CD4-positive, alpha-beta T cell (primary cell): ENCODE measurements around the gene JCHAIN. TPM values are rescaled to one million over a fixed set of nuclear protein-coding genes. Genes with fewer than 3 reads are reported as not detected.

Source experiments
- ATAC-seq: fragments of 200-7000 bp; cut with Tn5 transposase; one replicate; pipeline ENCODE4 v1.10.0; 2022; ENCODE audit warnings: mild to moderate bottlenecking; ENCODE audit not compliant: poor library complexity
- CTCF ChIA-PET: fragments of 350-600 bp; sonication (Branson Sonifier 250); formaldehyde crosslinking; loops from one replicate; lab custom pipeline; 2021; ENCODE audit warnings: antibody characterized with exemption, inconsistent platforms; lab: Charles Lee
- POLR2A ChIA-PET: fragments of 350-600 bp; sonication (Branson Sonifier 250); formaldehyde crosslinking; loops from one replicate; lab custom pipeline; 2021; ENCODE audit warnings: antibody characterized with exemption, inconsistent platforms; lab: Charles Lee
- DNase-seq, 14 experiments: peaks; one replicate each; pipeline ENCODE4 v3.0.0-alpha.2; 2013 to 2020; ENCODE audit warnings: mixed read lengths in 2 of 14
- H3K27ac ChIP-seq, 2 donors: one replicate each; pipeline versions ENCODE4 v1.5.1 to v1.7.0; 2013; ENCODE audit warnings: low read length in 2 of 2, low read depth in 1 of 2, mild to moderate bottlenecking in 1 of 2
- H3K27me3 ChIP-seq, 2 experiments: 1 replicate in 1 of 2; 2 replicates in 1 of 2; pipeline versions ENCODE4 v1.6.1 to v1.7.0; 2013; ENCODE audit warnings: low read length in 2 of 2, control low read depth in 1 of 2, mild to moderate bottlenecking in 1 of 2, moderate library complexity in 1 of 2; ENCODE audit not compliant: insufficient read depth in 2 of 2, control insufficient read depth in 1 of 2
- H3K36me3 ChIP-seq: one replicate; pipeline ENCODE4 v1.6.1; 2013; ENCODE audit warnings: low read length, control low read depth; ENCODE audit not compliant: insufficient read depth
- H3K4me1 ChIP-seq: one replicate; pipeline ENCODE4 v1.6.1; 2013; ENCODE audit warnings: low read length, control low read depth; ENCODE audit not compliant: insufficient read depth
- H3K4me3 ChIP-seq: one replicate; pipeline ENCODE4 v1.5.1; 2013; ENCODE audit warnings: mild to moderate bottlenecking, low read length, moderate library complexity
- H3K9me3 ChIP-seq, 2 experiments: 1 replicate in 1 of 2; 2 replicates in 1 of 2; pipeline versions ENCODE4 v1.6.1 to v1.7.0; 2013; ENCODE audit warnings: low read length in 2 of 2, mild to moderate bottlenecking in 2 of 2, control low read depth in 1 of 2, moderate library complexity in 1 of 2; ENCODE audit not compliant: control insufficient read depth in 1 of 2, insufficient read depth in 1 of 2
- H3K27ac Mint-ChIP-seq: one replicate; pipeline ENCODE4 v1.8.0; 2020; ENCODE audit warnings: mixed read lengths
- H3K27me3 Mint-ChIP-seq: one replicate; pipeline ENCODE4 v1.8.0; 2021; ENCODE audit warnings: mixed read lengths
- H3K36me3 Mint-ChIP-seq: one replicate; pipeline ENCODE4 v1.8.0; 2021; ENCODE audit warnings: low read depth, mixed read lengths
- H3K4me1 Mint-ChIP-seq: one replicate; pipeline ENCODE4 v1.8.0; 2021; ENCODE audit warnings: low read depth, mixed read lengths
- H3K4me3 Mint-ChIP-seq: one replicate; pipeline ENCODE4 v1.8.0; 2020; ENCODE audit warnings: mild to moderate bottlenecking, mixed read lengths
- H3K9me3 Mint-ChIP-seq: one replicate; pipeline ENCODE4 v1.8.0; 2020; ENCODE audit warnings: mixed read lengths
- CTCF ChIP-seq: fragments of 200-600 bp; IDR thresholded peaks from one replicate; pipeline ENCODE4 v1.8.0; 2022; ENCODE audit warnings: antibody characterized with exemption, mild to moderate bottlenecking
- intact Hi-C, 2 experiments: fragments of 100-400 bp; cut with DNase I in 1 of 2; cut with micrococcal nuclease in 1 of 2; formaldehyde crosslinking; loops; one replicate each; pipeline versions ENCODE4 v1.15.1 to v1.9.0; 2023 to 2025; cut with DNase I, micrococcal nuclease
- total RNA-seq, 174 experiments: library from RNA in 2 of 174; stranded (reverse) in 2 of 174; gene quantifications; one replicate each; pipeline ENCODE4 v1.2.3 and lab custom pipeline; 2021 to 2026

JCHAIN gene
- total RNA-seq, 2 experiments from 2014 or later, result 1.0 to 2.7 TPM

- peak overlapping the region; percentile 66 for H3K4me3 ChIP-seq
- ATAC-seq, result no peak
- TF ChIP-seq CTCF, result no peak
- peaks cover 45% of the 10 kb centered on the region for H3K4me1 Mint-ChIP-seq
- H3K9me3 ChIP-seq, result no peaks in the 10 kb centered on the region
- no peak for DNase-seq
- H3K27ac Mint-ChIP-seq, result peak overlapping the region; percentile 93
- ChIA-PET CTCF (interaction anchor here (0.8 to 3.7 kb wide), 6 partner anchors 16 to 196 kb away, joined by 3 to 35 read pairs (median 8); partner anchors contain the start of genes MOB1B, RUFY3 and UTP3), POLR2A (interaction anchor here (0.7 to 6.4 kb wide), 19 partner anchors 9 to 304 kb away, joined by 3 to 166 read pairs (median 8); partner anchors contain the start of genes DCK, GRSF1, MOB1B and RUFY3)
- H3K4me3 Mint-ChIP-seq, result peak overlapping the region; percentile 88
- no peaks in the 10 kb centered on the region for H3K9me3 Mint-ChIP-seq
- H3K4me1 ChIP-seq, result peaks cover 24% of the 10 kb centered on the region
- intact Hi-C loops, result loop anchor here in 1 of 2 experiments (5.0 kb wide), 1 partner anchor 131 kb away; the partner anchor contains the start of gene GRSF1
- no peaks in the 10 kb centered on the region for H3K27me3 ChIP-seq
- peaks cover 10% of the 10 kb centered on the region for H3K36me3 Mint-ChIP-seq
- no peaks in the 10 kb centered on the region for H3K36me3 ChIP-seq
- H3K27ac ChIP-seq, result peak overlapping the region; percentile 67 to 71
- H3K27me3 Mint-ChIP-seq, result no peaks in the 10 kb centered on the region
These were observed 39.7 kb upstream of the JCHAIN start for GRCh38 chr4:70706044-70706461.

GRCh38 chr4:70705183-70706043 is 39.1 kb upstream of the JCHAIN start:
- POLR2A ChIA-PET, result interaction anchor here (0.6 to 6.4 kb wide), 22 partner anchors 8 to 320 kb away, joined by 3 to 166 read pairs (median 6); partner anchors contain the start of genes DCK, GRSF1, MOB1B and RUFY3
- Histone ChIP-seq H3K27ac (peak overlapping the region; percentile 67 to 71), H3K9me3 (no peaks in the 10 kb centered on the region), H3K4me3 (peak overlapping the region; percentile 66), H3K36me3 (no peaks in the 10 kb centered on the region), H3K4me1 (peaks cover 24% of the 10 kb centered on the region), H3K27me3 (no peaks in the 10 kb centered on the region)
- peak overlapping the region; percentile 88 for H3K4me3 Mint-ChIP-seq
- no peaks in the 10 kb centered on the region for H3K9me3 Mint-ChIP-seq
- H3K36me3 Mint-ChIP-seq, result peaks cover 10% of the 10 kb centered on the region
- H3K27ac Mint-ChIP-seq, result peak overlapping the region; percentile 93
- intact Hi-C loops, result loop anchor here (1.0 to 5.0 kb wide), 3 partner anchors 17 to 132 kb away; partner anchors contain the start of genes GRSF1 (in 1 of the 2) and UTP3 (in 1 of the 2)
- peaks cover 45% of the 10 kb centered on the region for H3K4me1 Mint-ChIP-seq
- CTCF ChIA-PET, result interaction anchor here (0.8 to 3.7 kb wide), 10 partner anchors 9 to 299 kb away, joined by 3 to 35 read pairs (median 4); partner anchors contain the start of genes MOB1B, RUFY3 and UTP3
- DNase-seq (peak; percentile 44 to 88 (median 65)), ATAC-seq (peak; percentile 72)
- TF ChIP-seq CTCF, result no peak
- H3K27me3 Mint-ChIP-seq, result no peaks in the 10 kb centered on the region

- ChIA-PET CTCF (interaction anchor here (0.8 to 3.7 kb wide), 9 partner anchors 10 to 300 kb away, joined by 3 to 35 read pairs (median 5); partner anchors contain the start of genes RUFY3 and UTP3), POLR2A (interaction anchor here (0.6 to 6.4 kb wide), 16 partner anchors 8 to 321 kb away, joined by 3 to 166 read pairs (median 12); partner anchors contain the start of genes DCK, GRSF1, MOB1B and RUFY3)
- Histone ChIP-seq H3K4me1 (peaks cover 24% of the 10 kb centered on the region), H3K27ac (peak overlapping the region in 1 of 2 donors; percentile 71), H3K9me3 (no peaks in the 10 kb centered on the region), H3K36me3 (no peaks in the 10 kb centered on the region), H3K27me3 (no peaks in the 10 kb centered on the region), H3K4me3 (peak overlapping the region; percentile 66)
- peaks cover 42% of the 10 kb centered on the region for H3K4me1 Mint-ChIP-seq
- no peak overlapping the region for H3K27ac Mint-ChIP-seq
- no peaks in the 10 kb centered on the region for H3K27me3 Mint-ChIP-seq
- peaks cover 10% of the 10 kb centered on the region for H3K36me3 Mint-ChIP-seq
- intact Hi-C loops, result loop anchor here (1.0 to 5.0 kb wide), 4 partner anchors 16 to 132 kb away; partner anchors contain the start of genes GRSF1 (in 1 of the 2) and UTP3 (in 1 of the 2)
- no peaks in the 10 kb centered on the region for H3K9me3 Mint-ChIP-seq
- TF ChIP-seq CTCF, result no peak
- ATAC-seq (no peak), DNase-seq (peak in 2 of 14 experiments; percentile 4 to 36)
- H3K4me3 Mint-ChIP-seq, result peak overlapping the region; percentile 94
These were observed 38.5 kb upstream of the JCHAIN start for GRCh38 chr4:70704931-70705182.
